ENCODE measurements around the gene ZNF256.

ZNF256 gene

GRCh38 chr19:57900311-57900710 is 47.2 kb downstream of the ZNF256 start:
- in situ Hi-C loops (cut with HindIII; ENCODE audit: low sequenced_read_pairs): no loop called here

Data from DLD1 (cell line).